ENCODE data around the gene TMEM38B.

- no peak for TF ChIP-seq ZFP30 (CRISPR knock-in tag; IDR thresholded peaks at IDR 0.05)
- TF ChIP-seq, protein P1, sequence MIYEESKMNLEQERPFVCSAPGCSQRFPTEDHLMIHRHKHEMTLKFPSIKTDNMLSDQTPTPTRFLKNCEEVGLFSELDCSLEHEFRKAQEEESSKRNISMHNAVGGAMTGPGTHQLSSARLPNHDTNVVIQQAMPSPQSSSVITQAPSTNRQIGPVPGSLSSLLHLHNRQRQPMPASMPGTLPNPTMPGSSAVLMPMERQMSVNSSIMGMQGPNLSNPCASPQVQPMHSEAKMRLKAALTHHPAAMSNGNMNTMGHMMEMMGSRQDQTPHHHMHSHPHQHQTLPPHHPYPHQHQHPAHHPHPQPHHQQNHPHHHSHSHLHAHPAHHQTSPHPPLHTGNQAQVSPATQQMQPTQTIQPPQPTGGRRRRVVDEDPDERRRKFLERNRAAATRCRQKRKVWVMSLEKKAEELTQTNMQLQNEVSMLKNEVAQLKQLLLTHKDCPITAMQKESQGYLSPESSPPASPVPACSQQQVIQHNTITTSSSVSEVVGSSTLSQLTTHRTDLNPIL (CRISPR knock-in tag; IDR thresholded peaks at IDR 0.05; ENCODE audit: low read depth), result no peak
- no peak for TF ChIP-seq TSHZ2 (CRISPR knock-in tag; IDR thresholded peaks at IDR 0.05)
- TF ChIP-seq PATZ1 (CRISPR knock-in tag; IDR thresholded peaks at IDR 0.05; ENCODE audit: borderline replicate concordance), result no peak
- no peak for TF ChIP-seq ISL1 (CRISPR knock-in tag; IDR thresholded peaks at IDR 0.05)
- no peak for TF ChIP-seq TOX (CRISPR knock-in tag; IDR thresholded peaks at IDR 0.05; ENCODE audit: borderline replicate concordance)
- no peak for TF ChIP-seq RARB (CRISPR knock-in tag; IDR thresholded peaks at IDR 0.05)
- TF ChIP-seq ZFP3 (CRISPR knock-in tag; IDR thresholded peaks at IDR 0.05), result no peak
- TF ChIP-seq OSR1 (CRISPR knock-in tag; IDR thresholded peaks at IDR 0.05), result no peak
- no peak for TF ChIP-seq ZNF70 (CRISPR knock-in tag; IDR thresholded peaks at IDR 0.05)
- no peak for TF ChIP-seq ZNF565 (CRISPR knock-in tag; conservative IDR thresholded peaks at IDR 0.05; ENCODE audit: low read depth)
- no peak for TF ChIP-seq CSRNP3 (CRISPR knock-in tag; IDR thresholded peaks at IDR 0.05)
These were observed 18.4 kb downstream of the TMEM38B start for GRCh38 chr9:105712773-105713172.
